HG03064 (cell line): Measurements from ENCODE around the gene SKIC2.
A peak's percentile ranks its signal among the peaks of the same experiment; 100 is the strongest.

Experiments used
- ATAC-seq: cut with Tn5 transposase; IDR thresholded peaks from one replicate; pipeline ENCODE4 v1.9.1; 2021; ENCODE audit warnings: low read depth; ENCODE audit not compliant: unreplicated experiment

SKIC2 gene

DNA sequence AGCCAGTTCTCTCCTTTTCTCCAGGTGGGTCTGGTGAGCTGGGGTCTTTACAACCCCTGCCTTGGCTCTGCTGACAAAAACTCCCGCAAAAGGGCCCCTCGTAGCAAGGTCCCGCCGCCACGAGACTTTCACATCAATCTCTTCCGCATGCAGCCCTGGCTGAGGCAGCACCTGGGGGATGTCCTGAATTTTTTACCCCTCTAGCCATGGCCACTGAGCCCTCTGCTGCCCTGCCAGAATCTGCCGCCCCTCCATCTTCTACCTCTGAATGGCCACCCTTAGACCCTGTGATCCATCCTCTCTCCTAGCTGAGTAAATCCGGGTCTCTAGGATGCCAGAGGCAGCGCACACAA is 13.8 kb upstream of the SKIC2 start:
- ATAC-seq: no peak

DNA sequence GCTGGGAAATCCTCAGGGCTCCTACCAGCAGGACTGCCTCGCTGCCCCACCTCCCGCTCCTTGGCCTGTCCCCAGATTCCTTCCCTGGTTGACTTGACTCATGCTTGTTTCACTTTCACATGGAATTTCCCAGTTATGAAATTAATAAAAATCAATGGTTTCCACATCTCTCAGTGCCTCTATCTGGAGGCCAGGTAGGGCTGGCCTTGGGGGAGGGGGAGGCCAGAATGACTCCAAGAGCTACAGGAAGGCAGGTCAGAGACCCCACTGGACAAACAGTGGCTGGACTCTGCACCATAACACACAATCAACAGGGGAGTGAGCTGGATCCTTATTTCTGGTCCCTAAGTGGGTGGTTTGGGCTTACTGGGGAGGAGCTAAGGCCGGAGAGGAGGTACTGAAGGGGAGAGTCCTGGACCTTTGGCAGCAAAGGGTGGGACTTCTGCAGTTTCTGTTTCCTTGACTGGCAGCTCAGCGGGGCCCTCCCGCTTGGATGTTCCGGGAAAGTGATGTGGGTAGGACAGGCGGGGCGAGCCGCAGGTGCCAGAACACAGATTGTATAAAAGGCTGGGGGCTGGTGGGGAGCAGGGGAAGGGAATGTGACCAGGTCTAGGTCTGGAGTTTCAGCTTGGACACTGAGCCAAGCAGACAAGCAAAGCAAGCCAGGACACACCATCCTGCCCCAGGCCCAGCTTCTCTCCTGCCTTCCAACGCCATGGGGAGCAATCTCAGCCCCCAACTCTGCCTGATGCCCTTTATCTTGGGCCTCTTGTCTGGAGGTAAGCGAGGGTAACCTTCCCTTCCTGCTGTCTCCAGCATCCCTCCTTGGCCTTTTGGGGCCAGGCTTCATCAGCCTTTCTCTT is 13.2 kb upstream of the SKIC2 start, which contains the start of gene CFB:
TSS of gene CFB (plus strand) at position 589 of the 863 bp plus-strand sequence. CDS start at position 716, 127 bp downstream.
- ATAC-seq: no peak

DNA sequence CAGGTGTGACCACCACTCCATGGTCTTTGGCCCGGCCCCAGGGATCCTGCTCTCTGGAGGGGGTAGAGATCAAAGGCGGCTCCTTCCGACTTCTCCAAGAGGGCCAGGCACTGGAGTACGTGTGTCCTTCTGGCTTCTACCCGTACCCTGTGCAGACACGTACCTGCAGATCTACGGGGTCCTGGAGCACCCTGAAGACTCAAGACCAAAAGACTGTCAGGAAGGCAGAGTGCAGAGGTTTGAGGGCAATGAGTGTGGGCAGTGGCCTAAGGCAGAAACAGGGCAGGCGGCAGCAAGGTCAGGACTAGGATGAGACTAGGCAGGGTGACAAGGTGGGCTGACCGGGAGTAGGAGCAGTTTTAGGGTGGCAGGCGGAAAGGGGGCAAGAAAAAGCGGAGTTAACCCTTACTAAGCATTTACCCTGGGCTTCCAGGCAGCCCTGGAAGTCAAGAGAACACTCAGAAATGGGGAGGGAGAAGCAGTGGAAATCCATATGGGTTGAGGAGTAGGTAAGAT is 12.5 kb upstream of the SKIC2 start:
- ATAC-seq: no peak

- no peak for ATAC-seq
Measured at GRCh38 chr6:31947070-31947675, 11.8 kb upstream of the SKIC2 start.

DNA sequence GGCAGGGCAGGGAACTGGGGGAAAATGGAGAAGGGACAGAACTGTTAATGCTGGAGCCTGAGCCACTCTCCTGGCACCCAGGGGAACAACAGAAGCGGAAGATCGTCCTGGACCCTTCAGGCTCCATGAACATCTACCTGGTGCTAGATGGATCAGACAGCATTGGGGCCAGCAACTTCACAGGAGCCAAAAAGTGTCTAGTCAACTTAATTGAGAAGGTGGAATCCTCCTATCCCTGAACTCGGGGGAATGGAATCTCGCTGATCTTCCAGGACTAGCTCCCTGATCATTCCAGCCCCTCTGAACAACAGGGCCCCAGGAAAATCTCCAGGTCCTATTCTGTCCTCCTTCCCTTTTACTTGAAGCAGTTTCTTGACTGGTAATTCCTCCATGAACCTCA is 11.1 kb upstream of the SKIC2 start:
- ATAC-seq: no peak

DNA sequence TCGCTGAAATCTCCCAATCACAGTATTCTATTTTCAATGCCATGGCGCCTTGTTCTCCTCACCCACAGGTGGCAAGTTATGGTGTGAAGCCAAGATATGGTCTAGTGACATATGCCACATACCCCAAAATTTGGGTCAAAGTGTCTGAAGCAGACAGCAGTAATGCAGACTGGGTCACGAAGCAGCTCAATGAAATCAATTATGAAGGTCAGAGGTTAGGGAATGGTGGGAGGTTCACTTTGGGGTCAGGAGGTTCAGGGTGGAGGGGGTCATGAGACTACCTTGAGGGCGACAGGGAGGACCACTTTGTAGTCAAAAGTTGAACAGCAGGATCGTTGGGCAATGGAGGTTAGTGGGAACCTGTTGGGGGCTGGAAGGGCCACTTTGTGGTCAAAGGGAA is 10.7 kb upstream of the SKIC2 start:
- no peak for ATAC-seq

GRCh38 chr6:31948753-31949413 is 10.1 kb upstream of the SKIC2 start:
- no peak for ATAC-seq

- ATAC-seq: no peak
Measured at GRCh38 chr6:31949926-31950548, 8.9 kb upstream of the SKIC2 start.

DNA sequence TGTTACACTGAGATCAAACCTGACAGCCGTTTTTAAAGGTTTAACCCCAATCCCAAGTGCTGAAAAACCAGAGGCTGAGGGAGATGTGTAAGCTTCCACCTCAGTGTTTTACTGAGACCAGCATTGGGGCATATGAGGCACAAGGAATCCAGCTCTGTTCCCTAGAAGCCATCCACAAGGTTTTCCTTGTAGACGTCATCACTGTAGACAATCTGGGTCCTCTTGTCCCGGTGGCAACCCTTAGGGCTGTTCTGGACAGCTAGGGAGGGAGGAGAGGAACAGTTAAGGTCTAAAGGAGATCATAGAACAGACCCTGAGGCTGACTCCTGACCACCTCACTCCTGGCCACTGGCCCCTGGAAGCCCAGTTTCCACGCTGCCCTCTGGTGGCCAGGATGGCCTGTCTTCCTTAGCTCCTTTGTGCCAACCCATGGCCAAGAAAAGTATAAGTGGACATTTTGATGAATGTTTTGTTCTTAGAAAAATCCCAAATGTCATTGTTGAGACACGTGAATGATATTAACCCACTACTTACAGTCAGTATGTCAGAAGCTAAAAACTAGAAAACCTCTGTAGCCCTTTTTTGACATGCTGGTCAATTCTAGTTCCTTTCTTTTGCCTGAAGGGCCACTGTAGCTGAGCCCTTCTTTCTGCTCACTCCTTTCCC is 6.7 kb upstream of the SKIC2 start:
- ATAC-seq: no peak

- no peak for ATAC-seq
Measured at GRCh38 chr6:31952890-31953289, 6.1 kb upstream of the SKIC2 start.

DNA sequence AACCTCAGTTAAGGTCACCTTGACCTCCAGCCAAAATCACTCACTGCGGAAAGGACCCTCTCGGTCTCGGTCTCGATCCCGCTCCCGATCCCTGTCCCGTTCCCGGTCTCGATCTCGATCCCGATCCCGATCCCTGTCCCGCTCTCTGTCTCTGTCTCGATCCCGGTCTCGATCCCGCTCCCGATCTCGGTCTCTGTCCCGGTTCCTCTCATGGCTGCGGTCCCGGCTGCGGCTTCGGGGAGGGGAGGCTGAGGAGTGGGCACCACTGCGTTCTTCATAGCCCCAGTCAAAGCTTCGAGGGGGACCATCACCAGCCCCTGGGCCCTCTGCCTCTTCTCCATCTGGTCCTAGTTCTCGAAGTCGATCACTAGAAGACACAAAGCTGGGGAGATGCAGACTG is 4.5 kb upstream of the SKIC2 start:
- no peak for ATAC-seq

DNA sequence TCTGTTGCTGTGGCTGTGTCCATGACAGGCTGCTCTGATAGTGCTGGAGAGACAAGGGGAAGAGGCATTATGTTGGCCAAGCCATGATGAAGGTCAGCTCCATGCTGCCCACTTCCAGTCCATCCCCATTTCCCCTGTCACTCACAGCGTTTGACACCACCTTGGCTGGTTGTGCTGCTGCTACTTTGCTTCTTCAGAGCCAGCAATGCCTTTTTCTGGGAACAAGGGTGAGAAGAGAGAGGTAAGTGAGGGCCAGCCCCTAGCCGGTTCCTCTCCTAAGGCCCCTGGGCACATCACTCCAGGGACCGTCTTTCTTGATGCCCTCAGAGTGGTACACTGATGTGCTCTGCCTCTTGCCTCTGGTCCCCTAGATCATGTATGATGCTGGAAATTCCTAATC is 2.2 kb upstream of the SKIC2 start:
- no peak for ATAC-seq

- ATAC-seq: peak; percentile 4
Measured at GRCh38 chr6:31958412-31958740, 599 bp upstream of the SKIC2 start.

- ATAC-seq: no peak
Measured at GRCh38 chr6:31961616-31962015, 2.6 kb downstream of the SKIC2 start.

- no peak for ATAC-seq
Measured at GRCh38 chr6:31963921-31964320, 4.9 kb downstream of the SKIC2 start.

DNA sequence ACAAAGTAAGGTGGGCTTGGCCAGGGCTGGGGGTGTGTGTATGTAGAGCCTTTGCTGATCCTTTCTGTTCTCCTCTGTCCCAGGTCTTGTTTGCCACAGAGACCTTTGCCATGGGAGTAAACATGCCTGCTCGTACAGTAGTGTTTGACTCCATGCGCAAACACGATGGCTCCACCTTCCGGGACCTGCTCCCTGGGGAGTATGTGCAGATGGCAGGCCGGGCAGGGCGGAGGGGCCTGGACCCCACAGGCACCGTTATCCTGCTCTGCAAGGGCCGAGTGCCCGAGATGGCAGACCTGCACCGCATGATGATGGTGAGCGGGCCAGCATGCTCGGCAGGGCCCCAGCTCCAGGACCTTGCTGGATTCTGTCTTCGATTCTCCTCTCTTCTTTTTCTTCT is 6.7 kb downstream of the SKIC2 start:
- ATAC-seq: no peak

DNA sequence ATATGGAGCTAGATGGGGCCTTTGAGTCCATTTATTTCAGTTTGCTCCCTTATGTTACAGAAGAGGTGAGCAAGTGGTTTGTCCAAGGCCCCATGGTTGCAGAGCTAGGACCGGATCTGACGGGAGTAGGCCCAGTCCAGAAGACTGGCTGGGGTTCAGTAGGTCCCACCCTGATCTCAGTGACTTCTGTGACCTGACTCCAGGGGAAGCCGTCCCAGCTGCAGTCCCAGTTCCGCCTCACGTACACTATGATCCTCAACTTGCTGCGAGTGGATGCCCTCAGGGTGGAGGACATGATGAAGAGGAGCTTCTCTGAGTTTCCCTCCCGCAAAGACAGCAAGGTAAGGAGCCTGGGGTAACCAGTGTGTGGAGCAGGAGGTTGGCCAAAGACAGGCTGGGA is 7.5 kb downstream of the SKIC2 start:
- ATAC-seq: no peak

- no peak for ATAC-seq
Measured at GRCh38 chr6:31966997-31967925, 8.3 kb downstream of the SKIC2 start.

GRCh38 chr6:31967926-31968320 is 8.9 kb downstream of the SKIC2 start:
- no peak for ATAC-seq

DNA sequence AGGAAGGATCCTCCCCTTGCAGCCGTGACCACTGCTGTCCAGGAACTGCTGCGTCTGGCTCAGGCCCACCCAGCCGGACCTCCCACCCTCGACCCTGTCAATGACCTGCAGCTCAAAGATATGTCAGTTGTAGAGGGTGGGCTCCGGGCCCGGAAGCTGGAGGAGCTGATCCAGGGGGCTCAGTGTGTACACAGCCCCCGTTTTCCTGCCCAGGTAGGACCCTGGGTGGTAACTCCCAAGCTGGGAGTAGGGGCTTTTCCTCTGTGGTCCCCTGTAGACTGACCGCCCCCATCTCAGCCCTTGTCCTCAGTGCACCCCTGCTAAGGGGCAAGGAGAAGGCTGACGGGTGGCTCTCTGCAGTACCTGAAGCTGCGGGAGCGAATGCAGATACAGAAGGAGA is 9.4 kb downstream of the SKIC2 start:
- no peak for ATAC-seq
